NCI-H226 (cell line): ENCODE results near the gene SLC25A41.

Source experiments
- DNase-seq: peaks from one replicate; pipeline ENCODE4 v3.0.0-alpha.2; 2015

Gene SLC25A41

DNA sequence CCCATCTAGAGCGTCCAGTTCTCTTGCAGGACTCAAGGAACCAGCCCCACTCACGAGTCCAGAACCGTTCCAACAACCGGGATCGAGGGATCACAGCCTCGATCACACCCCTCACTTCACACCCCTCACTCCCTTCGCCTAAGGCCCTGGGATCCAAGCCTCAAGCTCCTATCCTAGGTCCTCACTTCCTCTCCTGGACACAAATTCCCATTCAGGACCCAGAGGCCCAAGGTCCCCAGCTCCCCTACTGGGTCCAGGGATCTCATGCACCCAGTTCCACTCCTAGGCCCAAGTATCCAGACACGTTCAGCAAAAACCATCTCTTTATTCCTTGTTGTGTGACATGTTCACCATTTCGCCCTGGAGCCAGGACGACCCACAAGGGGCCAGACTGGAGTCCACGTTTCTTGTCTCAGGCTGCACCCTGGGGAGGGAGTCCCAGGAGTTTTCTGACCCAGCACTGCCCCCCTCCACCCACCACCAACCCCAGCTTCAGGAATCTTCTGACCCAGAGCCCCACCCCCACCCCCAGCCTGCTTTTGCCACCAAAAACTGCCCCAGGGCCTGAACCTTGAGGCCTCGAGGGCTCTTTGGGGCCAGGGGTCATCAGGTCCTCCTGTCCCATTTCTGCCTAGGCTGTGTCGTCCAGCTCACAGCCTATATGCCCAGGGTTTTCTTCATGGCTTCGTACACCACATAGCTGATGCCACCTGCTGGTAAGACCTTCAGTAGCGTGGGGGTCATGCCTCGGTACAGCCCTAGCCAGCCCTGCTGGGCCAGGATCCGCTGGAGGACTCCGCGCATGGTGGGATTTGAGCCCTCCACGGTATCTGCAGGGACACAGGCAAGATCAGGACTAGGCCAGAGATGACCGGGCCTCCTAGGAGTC is 7.6 kb downstream of the SLC25A41 start:
- no peak for DNase-seq

DNA sequence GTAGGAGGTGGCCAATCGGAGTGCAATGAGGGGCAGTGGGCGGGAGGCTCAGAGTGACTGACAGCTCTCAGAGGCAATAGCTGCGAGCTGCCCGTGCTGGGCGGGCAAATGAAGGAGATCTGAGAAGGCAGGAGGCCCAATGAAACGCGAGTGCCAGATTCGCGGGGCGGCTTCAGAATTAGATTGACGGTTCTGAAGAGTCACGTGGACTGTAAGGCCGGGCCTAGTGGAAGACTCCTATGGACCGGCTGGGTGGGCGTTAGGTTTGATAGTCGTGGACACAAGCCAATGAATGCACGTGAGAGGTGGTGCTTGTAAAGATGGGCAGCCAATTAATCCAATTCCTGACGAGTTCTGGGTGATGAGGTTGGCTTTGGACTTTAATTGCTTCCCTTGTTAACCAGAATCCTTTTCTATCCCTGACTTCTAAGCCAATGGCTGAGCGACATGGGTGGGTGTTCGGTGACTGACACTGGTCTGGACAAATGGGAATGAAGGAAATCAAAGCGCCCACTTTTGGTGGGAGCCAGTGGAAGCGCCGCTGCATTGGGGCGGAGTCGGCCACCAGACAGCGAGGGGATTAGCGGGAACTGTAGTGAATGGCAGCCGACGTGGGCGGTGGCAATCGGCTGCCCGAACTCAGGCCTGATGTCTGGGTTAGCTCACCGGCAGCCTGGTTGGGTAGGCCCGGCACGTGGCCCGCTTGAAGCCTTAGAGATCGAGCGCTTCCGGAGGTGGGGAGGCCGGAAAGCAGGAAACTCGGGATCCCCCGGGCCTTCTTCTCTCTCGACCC is 8.4 kb downstream of the SLC25A41 start:
- DNase-seq, result peak; percentile 100

DNA sequence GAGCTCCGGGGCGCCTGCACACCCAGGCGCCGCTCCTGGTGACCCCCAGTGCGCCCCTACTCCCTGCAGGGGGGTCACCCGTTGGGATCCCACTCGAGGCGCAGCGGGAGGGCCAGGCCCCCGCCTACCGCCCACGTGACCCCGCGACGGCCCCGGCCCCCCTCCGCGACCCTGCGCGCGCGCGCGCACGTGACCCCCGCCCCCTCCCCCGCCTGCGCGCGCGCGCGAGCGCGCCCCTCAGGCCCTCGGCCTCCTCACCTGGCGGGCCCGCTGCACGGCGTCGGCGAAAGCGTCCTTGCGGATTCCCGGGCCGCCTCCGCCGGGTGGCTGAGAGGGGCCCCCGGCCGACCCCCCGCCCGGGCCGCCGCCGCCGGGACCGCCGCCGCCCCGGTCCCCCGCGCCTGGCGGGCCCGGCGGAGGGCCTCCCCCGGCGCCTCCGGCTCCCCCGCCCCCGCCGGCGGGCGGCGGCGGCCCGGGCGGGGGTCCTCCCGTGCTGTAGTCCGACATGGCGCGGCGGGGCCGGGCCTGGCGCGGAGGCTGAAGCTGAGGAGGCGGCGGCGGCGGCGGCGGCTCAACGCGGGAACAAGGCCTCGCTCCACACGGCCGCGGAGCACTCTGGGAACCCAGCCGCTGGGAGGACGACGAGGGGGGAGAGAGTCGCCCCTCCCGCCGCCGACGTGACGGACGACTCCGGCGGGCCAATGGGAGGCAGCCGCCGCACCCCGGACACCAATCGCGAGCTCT is 9.2 kb downstream of the SLC25A41 start, which contains the start of gene KHSRP:
KHSRP (minus strand) TSS at position 617 of the 744 bp plus-strand sequence; CDS start at position 507, 110 bp downstream.
- no peak for DNase-seq

DNA sequence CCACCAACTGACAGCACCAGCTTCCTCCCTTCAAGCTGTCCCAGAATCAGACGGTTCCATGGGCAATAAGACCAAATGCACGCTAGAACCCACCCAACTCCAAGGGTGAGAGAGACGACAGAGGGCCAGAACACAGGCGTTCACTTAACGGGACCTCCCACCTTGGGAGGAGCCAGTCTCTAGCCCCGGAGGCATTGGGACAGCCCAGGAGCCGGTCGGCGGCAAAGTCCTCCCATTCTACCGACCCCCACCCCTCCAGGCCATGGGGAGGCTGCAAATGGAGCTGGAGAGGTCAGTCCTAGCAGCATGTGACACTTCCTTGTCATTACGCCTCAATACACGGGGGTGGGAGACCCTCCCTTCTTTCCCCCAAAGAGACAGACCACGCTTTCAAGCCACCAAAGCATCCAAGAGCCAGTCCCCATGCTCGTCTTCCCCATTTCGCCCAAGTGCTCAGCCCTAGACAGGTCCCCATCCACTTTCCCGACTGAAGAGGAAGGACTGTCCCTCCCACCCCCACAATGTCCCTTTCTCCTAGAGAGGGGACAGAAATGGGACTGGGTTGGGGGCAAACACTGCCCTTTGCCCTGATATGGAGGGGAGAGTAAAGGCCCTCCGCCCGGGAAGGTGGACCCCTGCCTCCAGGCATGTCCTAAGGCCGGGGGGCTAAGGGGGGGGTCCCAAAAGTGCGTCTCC is 9.9 kb downstream of the SLC25A41 start:
- DNase-seq, result peak; percentile 32

DNA sequence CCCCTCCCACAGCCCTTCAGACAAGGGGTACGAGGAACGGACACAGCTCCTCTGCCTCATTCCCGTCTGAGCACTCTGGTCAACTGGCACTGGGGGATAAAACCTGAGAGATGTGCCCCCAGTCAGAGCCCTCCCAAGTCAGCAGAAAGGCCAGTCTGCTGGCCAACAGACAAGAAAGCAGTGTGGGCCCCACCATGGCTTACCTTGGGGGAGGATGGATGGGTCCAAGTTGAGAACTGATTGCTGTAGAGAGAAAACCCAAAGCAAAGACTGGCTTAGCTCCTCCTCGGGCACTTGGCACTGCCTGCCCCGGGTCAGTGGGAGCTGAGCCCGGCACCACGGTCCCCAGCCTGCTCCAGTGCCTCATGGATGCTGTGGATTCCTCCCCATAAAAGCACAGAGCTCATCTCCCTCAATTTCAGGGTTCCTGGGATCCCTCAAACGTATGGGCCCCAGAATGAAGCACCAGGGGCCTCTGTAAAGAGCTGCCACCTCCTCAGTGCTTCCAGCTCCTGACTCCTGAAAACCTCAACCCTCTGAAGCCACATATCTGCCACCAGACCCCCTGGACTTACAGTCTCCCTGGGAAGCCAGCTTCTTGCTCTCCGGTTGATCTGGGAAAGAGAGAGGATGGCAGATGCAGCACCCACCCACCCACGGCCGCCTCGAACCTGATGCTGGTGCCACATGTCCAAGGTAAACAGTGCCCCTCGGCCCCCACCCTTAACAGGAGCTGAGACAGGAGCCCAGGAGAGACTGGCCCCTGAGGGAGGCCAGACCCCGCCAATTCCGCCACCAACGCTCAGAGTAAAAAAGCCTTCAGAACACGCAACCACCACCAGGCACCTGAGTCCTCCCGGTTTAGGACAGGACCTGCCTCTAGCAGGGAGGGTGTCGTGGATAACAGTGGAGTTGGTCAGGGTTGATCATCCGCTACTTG is 12.2 kb downstream of the SLC25A41 start:
- DNase-seq, result no peak

DNA sequence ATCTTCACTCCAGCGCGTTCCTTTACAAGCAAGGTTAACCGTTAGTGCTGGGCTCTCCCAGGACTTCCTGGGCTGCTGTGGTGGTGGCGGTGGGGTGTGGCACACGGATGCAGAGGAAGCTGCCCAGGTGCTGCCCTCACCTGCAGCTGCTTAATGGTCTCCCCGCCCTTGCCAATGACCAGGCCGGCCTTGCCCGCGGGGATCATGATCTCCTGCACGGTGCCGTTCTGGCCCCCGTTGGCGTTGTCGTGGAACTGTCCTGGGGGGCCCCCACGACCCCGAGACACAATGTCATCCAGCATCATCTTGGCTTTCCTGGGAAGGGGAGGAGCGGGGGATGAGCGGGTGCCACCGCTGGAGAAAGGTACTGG is 15.0 kb downstream of the SLC25A41 start:
- DNase-seq, result no peak

DNA sequence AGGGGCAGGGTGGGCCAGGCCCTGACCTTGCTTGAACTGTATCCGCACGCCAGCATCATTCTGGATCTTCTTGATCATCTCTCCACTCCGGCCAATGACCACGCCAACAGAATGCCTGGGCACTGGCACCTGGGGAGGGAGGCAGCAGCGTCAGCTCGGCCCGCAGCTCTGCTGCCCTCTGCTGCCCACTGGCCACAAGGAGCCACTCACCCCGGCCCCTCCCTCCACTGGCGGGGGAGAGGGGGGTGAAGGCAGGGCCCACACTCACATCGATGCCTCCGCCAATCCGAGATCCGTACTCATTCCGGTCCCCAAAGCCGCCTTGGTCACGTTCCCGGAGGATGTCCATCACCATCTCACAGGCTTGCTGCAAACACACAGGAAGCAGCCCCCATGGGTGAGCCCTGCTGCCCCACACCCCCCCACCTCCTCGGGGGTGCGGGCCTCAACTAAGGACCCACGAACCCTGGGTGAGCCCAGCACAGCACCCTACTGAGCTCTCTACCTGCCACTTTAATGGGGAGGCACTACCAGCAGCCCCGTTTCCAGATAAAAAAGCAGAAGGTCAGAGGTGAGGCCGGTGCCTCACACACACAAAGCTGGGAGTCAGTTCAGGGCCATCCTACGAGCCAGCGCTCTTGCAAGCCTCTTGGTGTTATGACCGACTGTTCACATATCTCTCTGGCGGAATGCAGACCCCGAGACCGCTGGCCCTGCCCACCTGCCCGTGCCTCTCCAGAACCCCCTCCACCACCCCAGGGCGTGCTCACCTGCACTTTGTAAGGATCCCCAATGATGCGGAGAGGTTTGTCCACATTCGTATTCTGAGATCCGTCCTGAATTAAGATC is 15.6 kb downstream of the SLC25A41 start:
- peak; percentile 32 for DNase-seq

DNA sequence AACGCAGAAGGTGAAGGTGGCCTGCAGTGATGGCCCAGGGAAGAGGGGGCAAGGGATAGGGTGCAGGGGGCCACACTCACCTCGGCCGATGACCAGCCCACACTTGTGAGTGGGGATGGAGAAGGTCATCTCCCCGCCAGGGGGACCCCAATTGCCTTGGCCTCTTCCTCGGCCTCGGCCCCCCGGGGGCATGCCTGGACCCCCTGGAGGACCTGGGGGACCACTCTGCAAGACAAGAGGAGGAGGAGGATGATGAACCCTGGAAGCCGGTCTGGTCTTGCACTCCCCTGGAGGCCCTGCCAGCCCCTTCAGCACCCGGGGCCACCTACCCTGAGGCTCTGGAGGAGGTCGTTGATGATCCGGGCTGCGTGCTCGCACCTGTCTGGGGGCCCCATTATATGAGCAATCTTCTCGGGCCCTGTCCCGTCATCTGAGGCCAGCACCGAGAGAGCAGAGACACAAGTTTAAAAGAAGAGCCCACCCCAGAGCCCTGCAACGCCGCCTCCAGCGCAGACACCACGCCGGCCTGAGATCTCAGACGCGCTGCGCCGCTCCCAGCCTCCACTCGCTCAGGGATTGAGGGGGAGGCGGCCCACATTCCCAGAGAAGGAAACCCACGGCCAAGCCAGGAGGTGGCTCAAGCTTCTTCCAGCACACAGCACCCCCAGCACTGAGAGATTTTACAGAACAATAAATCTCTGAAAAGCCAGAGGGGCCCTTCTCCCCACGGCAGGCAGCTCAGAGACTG is 16.7 kb downstream of the SLC25A41 start:
- DNase-seq, result no peak

DNA sequence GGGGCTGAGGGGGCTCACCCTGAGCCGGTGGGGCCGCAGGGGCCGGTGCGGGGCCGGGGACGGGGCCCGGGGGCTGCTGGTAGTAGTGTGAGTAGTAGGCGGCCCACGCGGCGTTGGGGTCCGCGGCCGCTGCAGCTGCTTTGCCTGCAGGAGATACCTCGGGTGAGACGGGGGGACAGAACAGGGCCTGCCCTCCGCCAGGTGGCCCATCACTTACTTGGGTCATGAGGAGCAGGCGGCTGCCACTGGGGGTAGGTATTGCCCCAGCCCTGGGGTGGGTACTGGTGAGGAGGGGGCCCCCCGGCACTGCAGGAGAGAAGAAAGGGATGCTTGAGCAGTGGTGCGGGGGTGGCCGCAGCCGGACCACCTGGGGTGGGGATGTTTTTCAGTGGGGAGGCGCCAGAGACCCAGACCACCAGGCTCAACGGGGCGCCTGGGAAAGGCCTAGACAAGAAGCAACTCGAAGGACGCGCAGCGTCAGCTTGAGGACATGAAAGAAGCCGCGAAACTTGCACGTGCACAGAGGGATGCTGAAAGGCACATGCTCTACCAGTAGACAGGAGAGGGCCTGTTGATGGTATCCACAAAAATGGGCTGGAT is 17.9 kb downstream of the SLC25A41 start:
- DNase-seq, result no peak

DNA sequence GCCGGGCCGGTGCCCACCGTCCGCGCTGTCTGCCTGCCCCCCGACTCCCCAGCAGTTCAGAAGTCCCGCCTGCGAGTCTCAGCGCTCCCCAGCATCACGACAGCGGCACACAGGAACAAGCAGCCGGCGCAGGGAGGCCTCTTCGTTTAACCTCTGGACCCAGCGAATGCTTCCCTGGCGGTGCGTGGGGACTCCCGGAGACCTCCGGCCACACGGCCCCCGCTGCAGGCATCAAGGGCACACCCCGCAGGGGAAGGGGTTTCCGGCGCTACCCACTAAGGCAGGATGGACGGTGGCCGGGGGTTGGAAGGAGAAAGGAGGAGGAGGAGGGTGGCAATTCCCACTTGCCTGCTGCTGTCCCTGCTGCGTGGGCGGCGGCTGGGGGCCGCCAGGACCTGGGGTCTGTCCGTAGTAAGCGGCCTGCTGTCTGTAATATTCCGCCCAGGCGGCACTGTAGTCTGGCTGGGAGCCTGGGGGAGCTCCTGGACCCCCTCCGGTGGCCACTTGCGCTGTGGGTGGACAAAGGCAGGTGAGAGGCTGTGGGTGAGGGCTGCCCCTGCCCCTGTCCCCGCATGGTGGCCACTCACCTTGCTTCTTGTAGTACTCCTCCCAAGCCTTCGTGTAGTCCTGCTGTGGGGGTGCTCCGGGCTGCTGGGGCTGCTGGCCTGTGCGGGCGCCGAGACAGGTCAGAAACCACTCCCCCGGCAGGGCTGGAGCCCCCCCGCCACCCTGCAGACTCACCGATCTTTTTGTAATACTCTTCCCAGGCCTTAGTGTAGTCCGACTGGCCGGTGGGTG is 18.6 kb downstream of the SLC25A41 start:
- no peak for DNase-seq

DNA sequence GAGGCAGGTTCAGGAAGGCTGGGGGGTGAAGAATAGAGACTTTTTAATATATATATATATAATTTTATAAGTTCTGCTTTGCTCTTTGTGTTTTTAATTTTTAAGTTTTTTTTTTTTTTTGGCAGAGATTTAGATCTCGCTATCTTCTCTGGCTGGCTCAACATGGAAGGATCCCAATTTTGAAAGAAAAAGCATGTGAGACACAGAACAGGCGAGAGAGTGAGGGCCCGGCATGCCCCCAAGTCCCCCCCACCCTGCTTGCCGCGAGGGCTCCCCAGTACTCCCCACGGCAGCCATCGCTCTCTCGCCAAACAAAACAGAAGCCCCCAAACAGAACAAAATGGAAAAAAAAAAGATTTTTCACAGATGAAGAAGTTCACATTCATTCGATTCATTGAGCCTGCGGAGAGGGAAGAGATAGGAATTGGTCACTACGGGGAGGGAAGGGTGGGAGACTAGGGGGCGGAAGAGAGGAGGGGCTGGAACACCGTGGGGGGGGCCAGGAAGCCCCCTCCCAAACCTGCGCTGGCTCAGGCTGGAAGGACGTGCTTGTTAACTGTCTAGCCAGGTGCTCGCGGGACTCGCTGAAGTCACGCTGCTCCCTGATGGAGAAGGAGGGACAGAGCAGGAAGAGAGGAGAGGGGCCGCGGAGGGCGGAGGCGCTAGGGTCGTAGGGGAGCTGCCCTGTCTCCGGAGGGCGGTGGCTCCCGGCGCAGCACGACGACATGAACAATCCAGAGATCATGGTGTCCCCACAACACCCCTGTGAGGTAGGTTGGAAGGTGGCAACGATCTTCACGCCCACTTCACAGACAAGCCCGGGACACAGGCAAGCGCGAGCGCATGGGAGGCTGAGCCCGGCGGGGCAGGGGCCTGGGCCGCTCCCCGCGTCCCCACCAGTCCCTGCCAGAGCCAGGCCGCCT is 19.6 kb downstream of the SLC25A41 start:
- no peak for DNase-seq

DNA sequence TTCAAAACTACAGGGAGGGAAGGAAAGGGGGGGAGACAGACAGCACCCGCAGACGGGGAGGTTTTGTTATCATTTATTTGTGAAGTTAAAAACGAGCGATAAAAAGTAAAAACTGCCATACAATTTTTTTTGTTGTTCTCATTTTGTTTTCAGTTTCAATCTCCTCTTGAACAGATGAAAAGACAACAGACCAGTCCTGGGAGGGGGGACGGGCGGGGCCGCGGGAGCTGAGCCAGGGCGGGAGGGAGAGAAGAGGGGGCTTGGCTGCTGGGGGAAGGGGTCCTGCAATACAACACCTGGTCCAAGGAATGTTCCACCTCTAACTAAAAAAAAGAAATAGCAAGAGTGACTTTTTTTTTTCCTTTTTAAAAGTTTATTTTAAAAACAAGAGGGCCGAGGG is 20.3 kb downstream of the SLC25A41 start:
- DNase-seq, result no peak

DNA sequence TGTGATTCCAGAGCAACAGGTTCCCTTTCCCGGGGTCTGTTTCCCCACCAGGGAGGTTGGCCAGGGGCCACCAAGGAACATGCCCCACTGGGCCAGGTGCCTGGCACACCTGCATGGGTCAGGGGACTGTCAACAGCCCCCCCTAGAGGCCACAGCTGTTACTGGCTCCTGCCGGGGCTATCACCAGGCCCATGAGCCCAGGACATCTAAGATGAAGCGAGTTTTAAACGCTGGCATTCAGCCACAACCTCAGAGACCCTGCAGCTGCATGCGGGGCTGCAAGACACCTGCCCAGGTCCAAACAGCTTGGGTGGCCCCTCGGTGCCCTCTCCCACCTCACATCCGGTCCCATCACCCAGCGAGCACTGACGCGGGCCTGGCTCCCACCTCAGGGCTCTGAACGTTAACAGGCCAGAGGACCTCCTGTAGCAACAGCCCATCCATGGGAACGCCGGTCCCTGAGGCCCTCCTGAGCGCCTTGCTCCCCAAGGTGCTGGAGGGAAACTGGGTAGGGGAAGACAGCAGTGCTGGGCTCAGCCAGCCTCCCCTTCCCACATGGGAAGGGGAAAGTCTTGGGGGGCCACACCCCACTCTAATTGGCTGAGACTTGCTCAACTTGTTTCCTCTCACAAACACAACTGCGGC is 21.0 kb downstream of the SLC25A41 start:
- no peak for DNase-seq

DNA sequence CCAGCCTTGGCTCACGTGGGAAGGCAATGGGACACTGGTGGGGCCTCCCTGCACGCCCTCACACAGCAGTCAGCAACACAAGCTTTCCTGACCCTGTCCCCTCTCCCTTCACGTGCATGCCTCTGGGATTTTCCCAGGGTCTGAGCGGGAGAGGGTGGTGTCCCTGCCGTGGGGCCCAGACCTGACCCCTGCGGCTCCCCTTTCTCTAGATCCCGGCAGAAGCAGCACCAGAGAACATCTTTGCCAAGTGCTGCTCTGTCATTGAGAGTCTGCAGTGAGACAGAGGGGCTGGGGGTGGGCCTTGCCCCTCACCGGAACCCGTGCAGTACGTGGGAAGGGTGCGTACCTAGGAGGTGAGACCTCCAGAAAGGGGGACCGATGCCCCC is 21.5 kb downstream of the SLC25A41 start:
- DNase-seq, result no peak

DNA sequence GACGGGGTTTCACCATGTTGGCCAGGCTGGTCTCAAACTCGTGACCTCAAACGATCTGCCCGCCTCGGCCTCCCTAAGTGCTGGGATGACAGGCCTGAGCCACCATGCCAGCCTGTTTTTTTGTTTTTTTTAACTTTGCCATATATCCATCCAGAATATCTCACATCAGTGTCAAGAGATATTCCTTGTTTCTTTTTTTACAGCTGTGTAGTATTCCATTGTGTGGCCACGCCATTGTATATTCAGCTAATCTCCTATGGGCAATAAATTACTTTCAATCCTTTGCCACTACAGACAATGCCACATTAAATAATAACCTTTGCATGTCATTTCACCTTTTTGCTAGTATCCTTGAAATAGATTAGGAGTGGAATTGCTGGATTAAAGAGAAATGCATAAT is 24.2 kb downstream of the SLC25A41 start:
- no peak for DNase-seq

DNA sequence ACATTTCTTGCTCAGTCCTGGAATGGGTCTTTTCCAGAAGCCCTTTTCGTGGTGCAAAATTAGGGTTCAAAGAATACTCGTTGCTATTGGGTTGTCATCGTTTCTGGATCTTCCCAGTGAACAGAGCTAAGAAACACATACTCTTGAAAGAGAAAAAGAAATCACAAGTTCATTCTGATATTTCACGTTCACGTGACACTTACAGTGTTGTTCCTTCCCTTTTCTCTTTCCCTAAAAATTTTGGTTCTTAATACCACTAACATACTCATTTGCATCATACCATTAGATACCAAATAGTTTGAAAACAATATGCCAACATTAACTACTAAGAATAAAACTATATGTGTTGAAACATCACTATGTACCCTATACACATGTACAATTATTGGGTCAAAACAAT is 27.2 kb downstream of the SLC25A41 start:
- no peak for DNase-seq
